Mononuclear cell (primary cell): ENCODE data around the gene CHPT1. TPM values are rescaled to one million over a fixed set of nuclear protein-coding genes. Genes with fewer than 3 reads are reported as not detected.
A peak's percentile ranks its signal among the peaks of the same experiment; 100 is the strongest.
"Not testable (repeated sequence)": the region's sequence is repeated elsewhere in the genome, so short reads cannot be mapped to it uniquely, and the experiment has no call there.

Experiments
- H3K27me3 ChIP-seq: 2 replicates; pipeline ENCODE4 v1.6.0; 2011; ENCODE audit warnings: low read length, control low read depth; ENCODE audit not compliant: insufficient read depth
- H3K4me1 ChIP-seq: 2 replicates; pipeline ENCODE4 v1.5.1; 2011; ENCODE audit warnings: mild to moderate bottlenecking, low read length, control low read depth; ENCODE audit not compliant: insufficient read depth
- H3K4me3 ChIP-seq: 2 replicates; pipeline ENCODE4 v1.5.1; 2011; ENCODE audit warnings: mild to moderate bottlenecking, low read length, moderate library complexity
- H3K9me3 ChIP-seq: 2 replicates; pipeline ENCODE4 v1.5.1; 2011; ENCODE audit warnings: low read depth, mild to moderate bottlenecking, control low read depth, low read length
- total RNA-seq: library from RNA; depleted of rRNA; stranded (reverse); fragments of >200 nt; gene quantifications from one replicate; pipeline ENCODE4 v1.2.3, GENCODE V29; 2012

Gene CHPT1
- total RNA-seq, result 33.9 TPM

DNA sequence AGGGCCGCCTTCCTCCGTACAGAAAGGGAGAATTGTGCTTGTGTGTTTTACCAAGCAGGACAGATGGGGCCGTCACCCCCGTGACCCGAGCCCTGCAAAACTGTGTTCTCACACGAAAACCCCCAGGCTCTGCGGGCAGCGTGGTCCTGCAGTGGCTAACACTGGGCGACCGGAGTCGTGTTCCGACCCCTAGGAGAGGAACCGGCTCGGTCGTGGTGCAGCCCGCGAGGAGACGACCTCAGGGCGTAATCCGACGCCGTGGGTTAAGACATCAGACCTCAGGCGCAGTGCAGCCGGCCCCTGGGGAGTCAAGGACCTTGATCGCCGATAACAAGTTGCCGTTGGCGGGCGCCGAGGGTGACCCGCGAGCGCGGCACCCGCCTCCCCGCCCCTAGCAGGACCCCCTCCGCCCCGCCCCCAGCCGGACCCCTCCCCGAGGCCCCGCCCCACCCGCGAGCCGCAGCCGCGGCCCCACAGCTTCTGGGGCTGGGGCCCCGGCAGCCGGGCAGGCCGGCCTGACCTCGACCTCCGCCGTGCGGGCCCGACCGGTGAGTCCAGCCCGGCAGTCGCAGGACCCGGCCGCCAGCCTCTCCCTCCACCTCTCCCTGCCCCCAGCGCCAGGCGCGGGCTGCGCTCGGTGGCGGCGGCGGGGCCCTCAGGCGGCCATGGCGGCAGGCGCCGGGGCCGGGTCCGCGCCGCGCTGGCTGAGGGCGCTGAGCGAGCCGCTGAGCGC is at the start of gene CHPT1:
Gene CHPT1, plus strand, starts transcription at position 444 of the 733 bp plus-strand sequence. Its CDS starts 222 bp downstream, at position 666.
- H3K4me1 ChIP-seq, result peaks cover 36% of the 10 kb centered on the region
- peak within 1 kb of the TSS; percentile 68 for H3K4me3 ChIP-seq
- H3K27me3 ChIP-seq, result no peaks in the 10 kb centered on the region
- no peaks in the 10 kb centered on the region for H3K9me3 ChIP-seq

DNA sequence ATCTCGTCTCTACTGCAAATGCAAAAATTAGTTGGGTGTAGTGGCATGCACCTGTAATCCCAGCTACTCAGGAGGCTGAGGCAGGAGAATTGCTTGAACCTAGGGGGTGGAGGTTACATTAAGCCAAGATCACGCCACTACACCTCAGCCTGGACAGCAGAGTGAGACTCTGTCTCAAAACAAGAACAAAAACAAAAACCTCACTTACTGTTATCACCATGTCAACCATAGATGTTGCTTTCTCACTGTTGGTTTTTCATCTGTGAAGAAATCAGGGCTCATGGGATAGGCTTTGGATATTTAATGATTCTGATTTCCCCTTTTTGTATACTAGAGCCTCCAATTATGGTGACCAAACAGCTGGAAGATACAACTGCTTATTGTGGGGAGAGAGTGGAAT is 49.7 kb upstream of the CHPT1 start:
- H3K4me3 ChIP-seq, result no peak overlapping the region
- no peaks in the 10 kb centered on the region for H3K9me3 ChIP-seq
- H3K4me1 ChIP-seq, result peaks cover 6% of the 10 kb centered on the region
- peaks cover 3% of the 10 kb centered on the region for H3K27me3 ChIP-seq

GRCh38 chr12:101648195-101648594 is 49.2 kb upstream of the CHPT1 start:
- Histone ChIP-seq H3K9me3 (no peaks in the 10 kb centered on the region), H3K4me3 (no peak overlapping the region), H3K27me3 (no peaks in the 10 kb centered on the region), H3K4me1 (peaks cover 5% of the 10 kb centered on the region)

DNA sequence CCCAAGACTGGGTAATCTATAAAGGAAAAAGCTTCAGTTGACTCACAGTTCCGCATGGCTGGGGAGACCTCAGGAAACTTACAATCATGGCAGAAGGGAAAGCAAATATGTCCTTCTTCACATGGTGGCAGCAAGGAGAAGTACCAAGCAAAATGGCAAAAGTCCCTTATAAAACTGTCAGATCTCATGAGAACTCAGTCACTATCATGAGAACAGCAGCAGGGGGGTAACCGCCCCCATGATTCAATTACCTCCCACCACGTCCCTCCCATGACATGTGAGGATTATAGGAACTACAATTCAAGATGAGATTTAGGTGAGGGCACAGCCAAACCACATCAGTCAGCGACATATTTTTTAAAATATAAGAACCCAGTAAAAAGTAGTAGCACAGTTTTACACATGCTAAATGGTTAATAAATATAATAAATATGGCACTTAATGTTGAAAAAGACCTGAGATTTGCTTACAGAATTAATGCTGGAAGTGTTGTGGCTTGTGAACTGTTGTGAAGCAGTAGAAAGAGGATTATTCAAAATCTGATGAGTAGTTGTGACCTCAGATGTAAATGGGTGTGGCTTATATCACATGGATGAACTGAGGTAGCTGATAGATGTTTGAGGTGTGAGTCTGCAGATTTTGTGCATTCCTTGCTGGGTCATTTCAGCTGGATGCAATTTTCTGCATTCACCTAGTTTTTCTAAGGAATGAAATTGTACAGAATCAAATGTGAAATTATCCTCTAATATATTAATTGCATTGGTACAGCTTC is 46.9 kb upstream of the CHPT1 start:
- Histone ChIP-seq H3K9me3 (no peaks in the 10 kb centered on the region), H3K4me1 (peaks cover 8% of the 10 kb centered on the region), H3K4me3 (no peak overlapping the region), H3K27me3 (no peaks in the 10 kb centered on the region)

DNA sequence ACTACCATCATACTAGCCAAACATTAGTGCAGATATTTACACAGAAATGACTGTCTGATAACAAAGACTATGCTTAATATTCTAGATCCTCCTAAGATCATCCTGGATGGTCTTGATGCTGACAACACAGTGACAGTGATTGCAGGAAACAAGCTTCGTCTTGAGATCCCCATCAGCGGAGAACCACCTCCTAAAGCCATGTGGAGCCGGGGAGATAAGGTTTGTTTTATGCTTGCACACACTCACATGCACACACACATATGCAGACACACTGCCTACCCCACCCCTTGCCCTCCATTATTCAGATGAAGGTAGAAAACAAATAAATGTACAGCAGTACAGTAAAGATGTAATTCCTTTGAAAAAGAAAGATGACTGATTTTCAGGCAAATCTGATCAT is 44.4 kb upstream of the CHPT1 start:
- Histone ChIP-seq H3K27me3 (no peaks in the 10 kb centered on the region), H3K4me1 (peaks cover 8% of the 10 kb centered on the region), H3K4me3 (no peak overlapping the region), H3K9me3 (no peaks in the 10 kb centered on the region)

- no peaks in the 10 kb centered on the region for H3K27me3 ChIP-seq
- no peaks in the 10 kb centered on the region for H3K9me3 ChIP-seq
- H3K4me1 ChIP-seq, result peaks cover 8% of the 10 kb centered on the region
- no peak overlapping the region for H3K4me3 ChIP-seq
Measured at GRCh38 chr12:101653503-101653902, 43.9 kb upstream of the CHPT1 start.

GRCh38 chr12:101654442-101654841 is 43.0 kb upstream of the CHPT1 start:
- peaks cover 8% of the 10 kb centered on the region for H3K4me1 ChIP-seq
- no peaks in the 10 kb centered on the region for H3K9me3 ChIP-seq
- no peaks in the 10 kb centered on the region for H3K27me3 ChIP-seq
- no peak overlapping the region for H3K4me3 ChIP-seq

GRCh38 chr12:101655393-101655792 is 42.0 kb upstream of the CHPT1 start:
- no peaks in the 10 kb centered on the region for H3K9me3 ChIP-seq
- no peaks in the 10 kb centered on the region for H3K27me3 ChIP-seq
- H3K4me1 ChIP-seq, result peaks cover 4% of the 10 kb centered on the region
- H3K4me3 ChIP-seq, result no peak overlapping the region

- H3K9me3 ChIP-seq, H3K27me3 ChIP-seq, H3K4me3 ChIP-seq, H3K4me1 ChIP-seq: not testable (repeated sequence)
Measured at GRCh38 chr12:101660662-101661061, 36.8 kb upstream of the CHPT1 start.

GRCh38 chr12:101663298-101663697 is 34.1 kb upstream of the CHPT1 start:
- Histone ChIP-seq H3K27me3 (no peaks in the 10 kb centered on the region), H3K4me1 (no peaks in the 10 kb centered on the region), H3K4me3 (no peak overlapping the region), H3K9me3 (no peaks in the 10 kb centered on the region)

DNA sequence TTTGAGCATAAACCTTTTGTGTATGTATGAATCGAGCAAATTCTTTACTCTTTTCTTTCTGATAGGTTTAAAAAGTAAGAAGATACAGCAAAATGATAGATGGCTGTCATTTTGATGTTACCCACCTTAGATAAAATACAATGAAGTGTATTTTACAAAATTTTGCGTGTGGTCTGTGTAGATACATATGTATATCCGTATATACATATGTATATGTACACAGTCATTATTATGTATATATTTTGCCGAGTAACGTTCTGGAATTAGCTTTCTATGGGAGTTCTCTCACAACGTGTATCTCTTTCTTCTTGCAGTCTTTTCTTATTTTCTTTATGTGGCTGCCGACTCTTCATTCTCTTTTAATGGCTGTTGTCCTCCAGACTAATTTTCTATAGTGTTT is 32.4 kb upstream of the CHPT1 start:
- Histone ChIP-seq H3K9me3 (no peaks in the 10 kb centered on the region), H3K4me3 (no peak overlapping the region), H3K27me3 (no peaks in the 10 kb centered on the region), H3K4me1 (peaks cover 6% of the 10 kb centered on the region)

GRCh38 chr12:101666052-101666728 is 31.2 kb upstream of the CHPT1 start:
- Histone ChIP-seq H3K27me3 (no peaks in the 10 kb centered on the region), H3K4me1 (peaks cover 18% of the 10 kb centered on the region), H3K4me3 (no peak overlapping the region), H3K9me3 (no peaks in the 10 kb centered on the region)

DNA sequence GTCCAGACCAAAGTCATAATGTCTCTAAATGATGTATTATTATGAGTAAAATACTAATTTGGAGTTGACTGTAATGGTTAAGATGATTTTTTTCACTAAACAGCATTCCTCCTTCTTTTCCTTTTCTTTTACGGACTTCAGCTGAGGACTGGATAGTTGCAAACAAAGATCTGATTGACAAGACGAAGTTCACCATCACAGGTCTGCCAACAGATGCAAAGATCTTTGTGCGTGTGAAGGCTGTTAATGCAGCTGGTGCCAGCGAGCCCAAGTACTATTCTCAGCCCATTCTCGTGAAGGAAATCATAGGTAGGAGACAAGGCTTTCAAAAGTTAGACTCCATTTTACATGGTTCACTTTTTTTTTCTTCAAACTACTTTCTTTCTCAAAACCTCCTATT is 29.8 kb upstream of the CHPT1 start:
- Histone ChIP-seq H3K4me1 (peaks cover 32% of the 10 kb centered on the region), H3K9me3 (no peaks in the 10 kb centered on the region), H3K4me3 (no peak overlapping the region), H3K27me3 (no peaks in the 10 kb centered on the region)

- Histone ChIP-seq H3K4me3 (no peak overlapping the region), H3K4me1 (peaks cover 37% of the 10 kb centered on the region), H3K9me3 (no peaks in the 10 kb centered on the region), H3K27me3 (no peaks in the 10 kb centered on the region)
Measured at GRCh38 chr12:101670007-101670671, 27.3 kb upstream of the CHPT1 start.
